ENCODE results near the gene GDNF.
"Not testable (repeated sequence)": the region's sequence is repeated elsewhere in the genome, so short reads cannot be mapped to it uniquely, and the experiment has no call there.

The GDNF gene

DNA sequence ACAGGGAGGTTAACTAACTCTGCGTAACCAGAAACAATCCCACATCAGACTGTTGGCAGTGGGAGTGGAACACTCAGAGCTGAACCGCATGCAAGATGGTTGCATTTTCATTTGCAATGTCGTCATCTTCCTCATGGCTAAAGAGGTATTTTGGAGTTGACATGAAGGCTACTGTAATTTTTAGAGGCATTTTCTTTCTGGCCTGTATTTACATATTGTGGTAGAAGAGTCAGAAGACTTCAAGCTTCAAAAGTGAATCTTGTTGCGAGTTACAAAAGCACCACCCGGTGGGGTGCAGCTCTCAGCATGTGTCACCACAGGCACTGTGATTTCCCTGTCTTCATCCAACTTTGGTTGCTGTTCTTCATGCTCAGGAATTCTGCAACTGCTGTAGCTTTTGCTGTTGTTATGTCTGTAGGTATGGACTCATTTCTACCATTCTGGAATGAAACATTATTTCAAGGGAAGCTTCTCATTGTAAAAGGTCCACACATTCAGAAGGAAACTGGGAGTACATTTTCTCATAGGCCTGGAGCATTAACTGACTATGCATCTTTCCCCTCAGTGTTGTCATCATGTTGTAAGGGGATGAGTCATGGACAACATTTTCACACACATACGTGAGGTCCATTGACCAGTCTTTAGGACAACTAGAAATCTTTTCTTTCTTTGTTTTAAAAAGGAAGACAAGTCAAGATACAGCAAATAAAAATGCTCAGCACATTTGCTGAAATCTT lies 35.4 kb upstream of the GDNF start:
- TF ChIP-seq, protein P1, sequence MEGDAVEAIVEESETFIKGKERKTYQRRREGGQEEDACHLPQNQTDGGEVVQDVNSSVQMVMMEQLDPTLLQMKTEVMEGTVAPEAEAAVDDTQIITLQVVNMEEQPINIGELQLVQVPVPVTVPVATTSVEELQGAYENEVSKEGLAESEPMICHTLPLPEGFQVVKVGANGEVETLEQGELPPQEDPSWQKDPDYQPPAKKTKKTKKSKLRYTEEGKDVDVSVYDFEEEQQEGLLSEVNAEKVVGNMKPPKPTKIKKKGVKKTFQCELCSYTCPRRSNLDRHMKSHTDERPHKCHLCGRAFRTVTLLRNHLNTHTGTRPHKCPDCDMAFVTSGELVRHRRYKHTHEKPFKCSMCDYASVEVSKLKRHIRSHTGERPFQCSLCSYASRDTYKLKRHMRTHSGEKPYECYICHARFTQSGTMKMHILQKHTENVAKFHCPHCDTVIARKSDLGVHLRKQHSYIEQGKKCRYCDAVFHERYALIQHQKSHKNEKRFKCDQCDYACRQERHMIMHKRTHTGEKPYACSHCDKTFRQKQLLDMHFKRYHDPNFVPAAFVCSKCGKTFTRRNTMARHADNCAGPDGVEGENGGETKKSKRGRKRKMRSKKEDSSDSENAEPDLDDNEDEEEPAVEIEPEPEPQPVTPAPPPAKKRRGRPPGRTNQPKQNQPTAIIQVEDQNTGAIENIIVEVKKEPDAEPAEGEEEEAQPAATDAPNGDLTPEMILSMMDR (conservative IDR thresholded peaks at IDR 0.05), result no peak
- H3K27ac ChIP-seq, result no peak overlapping the region

DNA sequence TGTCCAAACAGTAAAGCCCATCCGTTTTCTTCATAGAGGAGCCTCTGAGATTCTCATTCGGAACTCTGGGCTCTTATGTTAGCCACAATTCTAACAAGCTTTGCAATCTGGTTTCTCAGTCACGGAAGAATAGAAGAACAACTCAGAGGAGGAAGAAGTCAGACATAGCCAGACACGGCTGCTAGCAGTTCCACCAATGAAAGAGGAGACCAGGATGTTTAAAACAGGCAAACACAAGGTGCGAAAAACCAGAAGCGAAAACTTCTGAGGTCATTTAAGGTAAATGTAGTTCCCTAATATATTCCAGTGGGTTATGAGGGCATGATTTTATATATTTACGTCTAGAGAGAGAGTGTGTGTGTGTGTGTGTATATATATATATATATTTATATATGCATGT lies 34.1 kb upstream of the GDNF start:
- TF ChIP-seq, protein P1 (conservative IDR thresholded peaks at IDR 0.05), result no peak
- no peak overlapping the region for H3K27ac ChIP-seq

DNA sequence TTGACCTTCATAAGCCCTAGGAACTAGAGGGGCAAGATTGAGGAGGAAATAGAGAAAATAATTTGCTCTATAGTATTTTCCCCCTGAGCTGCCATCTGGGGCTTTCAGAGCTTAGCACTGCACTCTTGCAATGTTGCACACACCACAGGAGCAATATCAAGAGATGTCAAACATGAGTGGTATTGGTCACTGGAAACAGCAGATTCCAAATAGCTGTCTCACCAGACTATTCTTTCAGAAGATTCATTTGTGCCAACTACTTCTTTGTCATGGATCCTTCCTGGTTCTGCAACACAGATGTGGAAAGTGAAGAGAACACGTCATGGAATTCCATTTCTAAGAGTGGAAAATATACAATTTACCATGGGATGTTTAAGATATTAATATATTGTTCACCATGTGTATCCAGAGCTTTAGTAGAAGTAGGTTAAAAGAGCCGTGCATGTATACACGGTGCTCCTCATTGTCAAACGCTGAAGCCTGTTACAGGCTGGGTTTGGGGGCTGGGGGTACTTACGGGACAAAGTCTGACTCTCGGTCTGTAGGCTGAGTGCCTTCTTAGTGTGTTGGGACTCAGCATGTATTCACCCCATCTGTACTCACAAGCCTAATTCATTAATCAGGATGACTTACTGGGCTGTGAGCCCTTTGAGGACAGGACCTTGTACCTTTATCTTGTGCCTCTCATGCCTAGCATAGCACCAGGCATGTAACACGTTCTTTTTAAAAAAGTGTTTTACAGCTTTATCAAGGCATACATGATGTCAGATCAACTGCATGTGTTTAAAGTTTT lies 31.4 kb upstream of the GDNF start:
- TF ChIP-seq, protein P1 (conservative IDR thresholded peaks at IDR 0.05), result no peak
- H3K27ac ChIP-seq, result no peak overlapping the region

DNA sequence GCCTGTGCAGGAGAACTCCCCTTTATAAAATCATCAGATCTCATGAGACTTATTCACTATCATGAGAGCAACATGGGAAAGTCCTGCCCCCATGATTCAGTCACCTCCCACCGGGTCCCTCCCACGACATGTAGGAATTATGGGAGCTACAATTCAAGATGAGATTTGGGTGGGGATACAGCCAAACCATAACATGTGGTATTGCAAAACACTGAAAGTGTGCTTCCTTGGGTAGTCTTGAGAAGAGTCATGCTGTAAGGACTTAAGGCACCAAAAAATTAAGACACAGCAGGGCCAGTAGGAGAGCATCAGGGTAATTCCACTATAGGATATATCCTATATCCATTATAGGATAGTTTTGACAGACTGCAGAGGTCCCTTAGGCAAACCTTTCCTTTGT lies 29.4 kb upstream of the GDNF start:
- TF ChIP-seq, protein P1 (conservative IDR thresholded peaks at IDR 0.05), result no peak
- no peak overlapping the region for H3K27ac ChIP-seq

DNA sequence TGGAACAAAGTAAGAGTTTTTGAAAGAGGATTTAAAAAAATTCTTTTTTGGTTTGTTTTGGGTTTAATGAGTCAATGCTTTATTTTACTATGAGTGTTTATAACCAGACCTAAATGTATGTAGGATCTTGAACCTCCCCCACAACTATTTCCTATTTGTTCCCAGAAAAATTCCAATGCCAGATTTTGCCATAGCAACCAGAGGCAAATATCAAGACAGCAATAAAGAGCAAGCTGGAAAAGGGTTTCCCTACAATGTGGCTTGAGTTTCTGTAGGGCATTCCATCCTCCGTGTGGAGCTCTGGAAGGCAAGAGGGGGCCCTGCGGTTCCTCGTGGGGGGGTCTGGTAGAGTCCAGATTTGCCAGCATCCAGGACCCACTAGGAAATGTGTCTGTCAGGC lies 27.8 kb upstream of the GDNF start:
- H3K27ac ChIP-seq, result no peak overlapping the region
- TF ChIP-seq, protein P1 (conservative IDR thresholded peaks at IDR 0.05), result no peak

DNA sequence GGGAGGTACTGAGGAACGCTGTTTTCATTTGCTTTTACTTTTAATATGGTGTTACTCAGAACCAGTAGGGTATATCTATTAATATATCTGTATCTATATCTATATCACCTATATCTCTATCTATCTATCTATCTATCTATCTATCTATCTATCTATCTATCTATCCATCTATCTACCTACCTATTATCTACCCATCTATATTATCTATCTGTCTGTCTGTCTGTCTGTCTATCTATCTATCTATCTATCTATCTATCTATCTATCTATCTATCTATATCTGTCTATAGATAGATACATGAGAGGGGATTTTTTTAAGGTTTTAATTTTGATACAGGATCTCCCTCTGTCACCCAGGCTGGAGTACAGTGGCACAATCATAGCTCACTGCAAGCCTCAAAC lies 23.1 kb upstream of the GDNF start:
- H3K27ac ChIP-seq, result not testable (repeated sequence)

DNA sequence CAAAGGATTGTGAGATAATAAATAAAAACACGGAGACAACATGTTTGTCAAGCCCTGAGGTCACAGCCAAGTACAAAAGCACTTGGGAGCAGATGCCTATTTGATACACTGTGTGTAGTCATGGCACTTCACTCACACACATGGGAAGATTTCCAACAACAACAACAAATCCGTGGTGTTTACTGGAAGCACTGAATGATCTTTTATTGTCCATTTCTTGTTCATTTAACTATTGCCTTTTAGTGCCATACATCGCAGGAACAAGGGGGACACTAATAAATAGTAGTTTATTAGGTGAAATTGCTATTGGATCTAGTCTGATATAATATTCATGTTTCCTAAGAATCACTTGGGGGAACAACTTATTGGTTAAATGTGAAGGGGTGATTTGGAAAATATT lies 20.4 kb upstream of the GDNF start:
- H3K27ac ChIP-seq, result no peak overlapping the region
- TF ChIP-seq, protein P1 (conservative IDR thresholded peaks at IDR 0.05), result no peak

DNA sequence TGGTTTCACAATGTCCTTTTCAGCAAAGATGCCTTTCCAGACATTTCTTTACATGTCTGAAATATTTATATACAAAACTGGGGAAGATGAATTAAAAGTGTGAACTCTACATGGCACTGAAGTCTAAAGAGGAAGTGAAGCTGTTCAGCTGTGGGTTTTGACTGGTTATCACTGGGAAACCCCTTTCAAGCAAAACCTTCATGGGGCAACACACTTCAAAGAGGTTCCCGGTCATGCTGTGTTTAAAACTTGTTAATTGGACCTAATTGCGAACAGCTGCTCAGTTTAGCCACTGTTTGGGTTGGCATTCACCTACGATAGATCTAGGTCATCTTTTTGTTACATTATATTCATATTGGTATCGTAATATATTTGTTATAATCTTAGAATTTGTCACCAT lies 20.0 kb upstream of the GDNF start:
- TF ChIP-seq, protein P1 (conservative IDR thresholded peaks at IDR 0.05), result no peak
- no peak overlapping the region for H3K27ac ChIP-seq
